GM23338 (cell line): Measurements from ENCODE around the gene CDH4. TPM values are rescaled to one million over a fixed set of nuclear protein-coding genes. Genes with fewer than 3 reads are reported as not detected.

Experiments used
- ATAC-seq: fragments of 200-7000 bp; cut with Tn5 transposase; 3 replicates; pipeline ENCODE4 v1.9.1; 2020
- DNase-seq: peaks from one replicate; pipeline ENCODE4 v3.0.0-alpha.2; 2015; ENCODE audit warnings: low spot score
- H2AFZ ChIP-seq: fragments of 200-600 bp; sonication (generic); 2 replicates; pipeline ENCODE4 v1.8.0; 2016; ENCODE audit warnings: antibody characterized with exemption, mild to moderate bottlenecking, moderate library complexity
- H3F3A ChIP-seq: fragments of 200-600 bp; sonication (generic); replicated peaks from 2 replicates; pipeline ENCODE4 v1.8.0; 2017; ENCODE audit warnings: antibody characterized with exemption, mixed run types, low read depth
- H3K27ac ChIP-seq: fragments of 200-600 bp; sonication (generic); 2 replicates; pipeline ENCODE4 v1.6.1; 2016; ENCODE audit warnings: low read depth
- H3K27me3 ChIP-seq: fragments of 200-600 bp; sonication (generic); 2 replicates; pipeline ENCODE4 v1.8.0; 2016; ENCODE audit warnings: mild to moderate bottlenecking, mixed run types, moderate library complexity; ENCODE audit not compliant: insufficient read depth
- H3K36me3 ChIP-seq: fragments of 200-600 bp; sonication (generic); 2 replicates; pipeline ENCODE4 v1.8.0; 2016; ENCODE audit warnings: mild to moderate bottlenecking; ENCODE audit not compliant: insufficient read depth
- H3K4me1 ChIP-seq: fragments of 200-600 bp; sonication (generic); 2 replicates; pipeline ENCODE4 v1.8.0; 2016; ENCODE audit warnings: mild to moderate bottlenecking, moderate library complexity; ENCODE audit not compliant: insufficient read depth
- H3K4me2 ChIP-seq: fragments of 200-600 bp; sonication (generic); 2 replicates; pipeline ENCODE4 v1.7.1; 2017; ENCODE audit warnings: mixed run types
- H3K4me3 ChIP-seq: fragments of 200-600 bp; sonication (generic); 2 replicates; pipeline ENCODE4 v1.6.1; 2016; ENCODE audit warnings: mixed run types
- H3K79me2 ChIP-seq: fragments of 200-600 bp; sonication (generic); replicated peaks from 2 replicates; pipeline ENCODE4 v1.8.0; 2017; ENCODE audit warnings: mild to moderate bottlenecking; ENCODE audit not compliant: insufficient read depth
- H3K9me2 ChIP-seq: fragments of 200-600 bp; sonication (generic); 2 replicates; pipeline ENCODE4 v1.8.0; 2017; ENCODE audit not compliant: insufficient read depth
- H4K20me1 ChIP-seq: fragments of 200-600 bp; sonication (generic); replicated peaks from 2 replicates; pipeline ENCODE4 v1.8.0; 2017; ENCODE audit warnings: mild to moderate bottlenecking; ENCODE audit not compliant: insufficient read depth
- H3K27ac Mint-ChIP-seq: 2 replicates; pipeline ENCODE4 v1.8.0; 2020; ENCODE audit warnings: inconsistent platforms, mild to moderate bottlenecking, moderate library complexity, mixed read lengths
- H3K27me3 Mint-ChIP-seq: 3 replicates; pipeline ENCODE4 v1.8.0; 2022; ENCODE audit warnings: low read depth, mild to moderate bottlenecking, moderate library complexity, mixed read lengths, inconsistent platforms; ENCODE audit not compliant: insufficient read depth, poor library complexity
- H3K36me3 Mint-ChIP-seq: 3 replicates; pipeline ENCODE4 v1.8.0; 2021; ENCODE audit warnings: low read depth, mild to moderate bottlenecking, inconsistent platforms, moderate library complexity, mixed read lengths
- H3K4me1 Mint-ChIP-seq: 3 replicates; pipeline ENCODE4 v1.8.0; 2020; ENCODE audit warnings: mild to moderate bottlenecking, inconsistent platforms, mixed read lengths
- H3K4me3 Mint-ChIP-seq: 3 replicates; pipeline ENCODE4 v1.8.0; 2021; ENCODE audit warnings: moderate library complexity, mild to moderate bottlenecking, inconsistent platforms, mixed read lengths
- H3K9me3 Mint-ChIP-seq: 3 replicates; pipeline ENCODE4 v1.8.0; 2020; ENCODE audit warnings: moderate library complexity, mild to moderate bottlenecking, inconsistent platforms, mixed read lengths
- CREB1 ChIP-seq: fragments of 250-450 bp; sonication (Bioruptor Pico); IDR thresholded peaks from 2 replicates; pipeline ENCODE4 v1.5.0; 2020; ENCODE audit warnings: low read depth, mild to moderate bottlenecking, moderate library complexity
- CTCF ChIP-seq, 2 experiments: fragments of 200-600 bp in 1 of 2; sonication (generic) in 1 of 2; conservative IDR thresholded peaks; 2 replicates each; pipeline versions ENCODE4 v1.5.1 to v1.6.1; 2016 to 2017; ENCODE audit warnings: antibody characterized with exemption in 2 of 2, low read depth in 2 of 2, mild to moderate bottlenecking in 2 of 2, moderate library complexity in 1 of 2
- ETS1 ChIP-seq: IDR thresholded peaks from 2 replicates; pipeline ENCODE4 v1.6.1; 2016; ENCODE audit warnings: antibody characterized with exemption
- EZH2 ChIP-seq: fragments of 200-600 bp; sonication (generic); IDR thresholded peaks from one replicate; pipeline ENCODE4 v1.8.0; 2017; ENCODE audit warnings: antibody characterized with exemption, mild to moderate bottlenecking, low read depth; ENCODE audit not compliant: unreplicated experiment
- EZH2phosphoT487 ChIP-seq: fragments of 200-600 bp; sonication (generic); IDR thresholded peaks from one replicate; pipeline ENCODE4 v1.8.1; 2018; ENCODE audit warnings: antibody characterized with exemption; ENCODE audit not compliant: unreplicated experiment
- JUNB ChIP-seq: IDR thresholded peaks from one replicate; pipeline ENCODE4 v1.6.1; 2016; ENCODE audit warnings: antibody characterized with exemption; ENCODE audit not compliant: unreplicated experiment
- NANOG ChIP-seq: IDR thresholded peaks from 2 replicates; pipeline ENCODE4 v1.6.1; 2016; ENCODE audit warnings: antibody characterized with exemption, borderline replicate concordance
- POLR2AphosphoS5 ChIP-seq: IDR thresholded peaks from 2 replicates; pipeline ENCODE4 v1.6.1; 2016; ENCODE audit warnings: antibody characterized with exemption, low read depth
- STAT1 ChIP-seq: IDR thresholded peaks from one replicate; pipeline ENCODE4 v1.6.1; 2016; ENCODE audit warnings: antibody characterized with exemption; ENCODE audit not compliant: unreplicated experiment
- ZNF114 ChIP-seq: fragments of 250-450 bp; sonication (Bioruptor Pico); IDR thresholded peaks from 2 replicates; pipeline ENCODE4 v1.5.0; 2020; ENCODE audit warnings: mild to moderate bottlenecking, moderate library complexity
- ZNF331 ChIP-seq: fragments of 250-450 bp; sonication (Bioruptor Pico); IDR thresholded peaks from 2 replicates; pipeline ENCODE4 v1.5.0; 2020; ENCODE audit warnings: low read depth, mild to moderate bottlenecking, moderate library complexity
- polyA plus RNA-seq: library from polyadenylated mRNA; unstranded; fragments of >200 nt; fragmentation: Nextera tagmentation; extraction: Ambion mirVana; gene quantifications from 2 replicates; pipeline ENCODE4 v1.2.1, GENCODE V29; 2016
- total RNA-seq: library from RNA; depleted of rRNA; stranded (reverse); fragments of >200 nt; shearing (Covaris generic); gene quantifications from 2 replicates; pipeline ENCODE4 v1.2.3, GENCODE V29; 2014
- TF ChIP-seq, protein P1 (sequence below): IDR thresholded peaks from one replicate; pipeline ENCODE4 v1.6.1; 2018; ENCODE audit warnings: antibody characterized with exemption; ENCODE audit not compliant: unreplicated experiment
- TF ChIP-seq, protein P2 (sequence below): fragments of 250-450 bp; sonication (Bioruptor Pico); IDR thresholded peaks from 2 replicates; pipeline ENCODE4 v1.5.0; 2020; ENCODE audit warnings: mild to moderate bottlenecking, moderate library complexity

The CDH4 gene
- total and polyA plus RNA-seq, 2 experiments from 2014 or later = 1.2 to 4.2 TPM

- Histone ChIP-seq H3K4me2 (peak overlapping the region; percentile 63), H3K36me3 (no peaks in the 10 kb centered on the region), H2AFZ (peak overlapping the region; percentile 66; the same call in 1 of the 2 replicates), H3K4me1 (peaks cover 8% of the 10 kb centered on the region; the same call in 1 of the 2 replicates), H3K79me2 (no peaks in the 10 kb centered on the region), H3K4me3 (no peak overlapping the region), H3K27ac (0 out of 2 replicates have a peak overlapping the region, but pooled peaks have one; percentile 16), H3K9me2 (no peaks in the 10 kb centered on the region), H3K27me3 (no peaks in the 10 kb centered on the region), H3F3A (no peaks in the 10 kb centered on the region), H4K20me1 (no peaks in the 10 kb centered on the region)
- Mint-ChIP-seq H3K27ac (0 out of 2 replicates have a peak overlapping the region, but pooled peaks have one; percentile 47), H3K4me1 (peaks cover 17% of the 10 kb centered on the region), H3K9me3 (no peaks in the 10 kb centered on the region), H3K27me3 (peaks cover 7% of the 10 kb centered on the region), H3K4me3 (peak overlapping the region; percentile 26; the same call in 1 of the 3 replicates), H3K36me3 (no peaks in the 10 kb centered on the region; the same call in 2 of the 3 replicates)
- ATAC-seq (peak; percentile 61), DNase-seq (peak; percentile 61)
- TF ChIP-seq NANOG (no peak), POLR2AphosphoS5 (no peak), CTCF (conservative IDR thresholded peaks at IDR 0.05; ENCODE audit: low read depth in 2 of 2) (no peak), ZNF331 (CRISPR knock-in tag) (no peak), STAT1 (no peak), JUNB (no peak), EZH2phosphoT487 (no peak), ETS1 (no peak), CREB1 (CRISPR knock-in tag) (no peak), ZNF114 (CRISPR knock-in tag) (no peak), EZH2 (no peak)
- TF ChIP-seq, protein P1, sequence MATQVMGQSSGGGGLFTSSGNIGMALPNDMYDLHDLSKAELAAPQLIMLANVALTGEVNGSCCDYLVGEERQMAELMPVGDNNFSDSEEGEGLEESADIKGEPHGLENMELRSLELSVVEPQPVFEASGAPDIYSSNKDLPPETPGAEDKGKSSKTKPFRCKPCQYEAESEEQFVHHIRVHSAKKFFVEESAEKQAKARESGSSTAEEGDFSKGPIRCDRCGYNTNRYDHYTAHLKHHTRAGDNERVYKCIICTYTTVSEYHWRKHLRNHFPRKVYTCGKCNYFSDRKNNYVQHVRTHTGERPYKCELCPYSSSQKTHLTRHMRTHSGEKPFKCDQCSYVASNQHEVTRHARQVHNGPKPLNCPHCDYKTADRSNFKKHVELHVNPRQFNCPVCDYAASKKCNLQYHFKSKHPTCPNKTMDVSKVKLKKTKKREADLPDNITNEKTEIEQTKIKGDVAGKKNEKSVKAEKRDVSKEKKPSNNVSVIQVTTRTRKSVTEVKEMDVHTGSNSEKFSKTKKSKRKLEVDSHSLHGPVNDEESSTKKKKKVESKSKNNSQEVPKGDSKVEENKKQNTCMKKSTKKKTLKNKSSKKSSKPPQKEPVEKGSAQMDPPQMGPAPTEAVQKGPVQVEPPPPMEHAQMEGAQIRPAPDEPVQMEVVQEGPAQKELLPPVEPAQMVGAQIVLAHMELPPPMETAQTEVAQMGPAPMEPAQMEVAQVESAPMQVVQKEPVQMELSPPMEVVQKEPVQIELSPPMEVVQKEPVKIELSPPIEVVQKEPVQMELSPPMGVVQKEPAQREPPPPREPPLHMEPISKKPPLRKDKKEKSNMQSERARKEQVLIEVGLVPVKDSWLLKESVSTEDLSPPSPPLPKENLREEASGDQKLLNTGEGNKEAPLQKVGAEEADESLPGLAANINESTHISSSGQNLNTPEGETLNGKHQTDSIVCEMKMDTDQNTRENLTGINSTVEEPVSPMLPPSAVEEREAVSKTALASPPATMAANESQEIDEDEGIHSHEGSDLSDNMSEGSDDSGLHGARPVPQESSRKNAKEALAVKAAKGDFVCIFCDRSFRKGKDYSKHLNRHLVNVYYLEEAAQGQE = no peak
- TF ChIP-seq, protein P2, sequence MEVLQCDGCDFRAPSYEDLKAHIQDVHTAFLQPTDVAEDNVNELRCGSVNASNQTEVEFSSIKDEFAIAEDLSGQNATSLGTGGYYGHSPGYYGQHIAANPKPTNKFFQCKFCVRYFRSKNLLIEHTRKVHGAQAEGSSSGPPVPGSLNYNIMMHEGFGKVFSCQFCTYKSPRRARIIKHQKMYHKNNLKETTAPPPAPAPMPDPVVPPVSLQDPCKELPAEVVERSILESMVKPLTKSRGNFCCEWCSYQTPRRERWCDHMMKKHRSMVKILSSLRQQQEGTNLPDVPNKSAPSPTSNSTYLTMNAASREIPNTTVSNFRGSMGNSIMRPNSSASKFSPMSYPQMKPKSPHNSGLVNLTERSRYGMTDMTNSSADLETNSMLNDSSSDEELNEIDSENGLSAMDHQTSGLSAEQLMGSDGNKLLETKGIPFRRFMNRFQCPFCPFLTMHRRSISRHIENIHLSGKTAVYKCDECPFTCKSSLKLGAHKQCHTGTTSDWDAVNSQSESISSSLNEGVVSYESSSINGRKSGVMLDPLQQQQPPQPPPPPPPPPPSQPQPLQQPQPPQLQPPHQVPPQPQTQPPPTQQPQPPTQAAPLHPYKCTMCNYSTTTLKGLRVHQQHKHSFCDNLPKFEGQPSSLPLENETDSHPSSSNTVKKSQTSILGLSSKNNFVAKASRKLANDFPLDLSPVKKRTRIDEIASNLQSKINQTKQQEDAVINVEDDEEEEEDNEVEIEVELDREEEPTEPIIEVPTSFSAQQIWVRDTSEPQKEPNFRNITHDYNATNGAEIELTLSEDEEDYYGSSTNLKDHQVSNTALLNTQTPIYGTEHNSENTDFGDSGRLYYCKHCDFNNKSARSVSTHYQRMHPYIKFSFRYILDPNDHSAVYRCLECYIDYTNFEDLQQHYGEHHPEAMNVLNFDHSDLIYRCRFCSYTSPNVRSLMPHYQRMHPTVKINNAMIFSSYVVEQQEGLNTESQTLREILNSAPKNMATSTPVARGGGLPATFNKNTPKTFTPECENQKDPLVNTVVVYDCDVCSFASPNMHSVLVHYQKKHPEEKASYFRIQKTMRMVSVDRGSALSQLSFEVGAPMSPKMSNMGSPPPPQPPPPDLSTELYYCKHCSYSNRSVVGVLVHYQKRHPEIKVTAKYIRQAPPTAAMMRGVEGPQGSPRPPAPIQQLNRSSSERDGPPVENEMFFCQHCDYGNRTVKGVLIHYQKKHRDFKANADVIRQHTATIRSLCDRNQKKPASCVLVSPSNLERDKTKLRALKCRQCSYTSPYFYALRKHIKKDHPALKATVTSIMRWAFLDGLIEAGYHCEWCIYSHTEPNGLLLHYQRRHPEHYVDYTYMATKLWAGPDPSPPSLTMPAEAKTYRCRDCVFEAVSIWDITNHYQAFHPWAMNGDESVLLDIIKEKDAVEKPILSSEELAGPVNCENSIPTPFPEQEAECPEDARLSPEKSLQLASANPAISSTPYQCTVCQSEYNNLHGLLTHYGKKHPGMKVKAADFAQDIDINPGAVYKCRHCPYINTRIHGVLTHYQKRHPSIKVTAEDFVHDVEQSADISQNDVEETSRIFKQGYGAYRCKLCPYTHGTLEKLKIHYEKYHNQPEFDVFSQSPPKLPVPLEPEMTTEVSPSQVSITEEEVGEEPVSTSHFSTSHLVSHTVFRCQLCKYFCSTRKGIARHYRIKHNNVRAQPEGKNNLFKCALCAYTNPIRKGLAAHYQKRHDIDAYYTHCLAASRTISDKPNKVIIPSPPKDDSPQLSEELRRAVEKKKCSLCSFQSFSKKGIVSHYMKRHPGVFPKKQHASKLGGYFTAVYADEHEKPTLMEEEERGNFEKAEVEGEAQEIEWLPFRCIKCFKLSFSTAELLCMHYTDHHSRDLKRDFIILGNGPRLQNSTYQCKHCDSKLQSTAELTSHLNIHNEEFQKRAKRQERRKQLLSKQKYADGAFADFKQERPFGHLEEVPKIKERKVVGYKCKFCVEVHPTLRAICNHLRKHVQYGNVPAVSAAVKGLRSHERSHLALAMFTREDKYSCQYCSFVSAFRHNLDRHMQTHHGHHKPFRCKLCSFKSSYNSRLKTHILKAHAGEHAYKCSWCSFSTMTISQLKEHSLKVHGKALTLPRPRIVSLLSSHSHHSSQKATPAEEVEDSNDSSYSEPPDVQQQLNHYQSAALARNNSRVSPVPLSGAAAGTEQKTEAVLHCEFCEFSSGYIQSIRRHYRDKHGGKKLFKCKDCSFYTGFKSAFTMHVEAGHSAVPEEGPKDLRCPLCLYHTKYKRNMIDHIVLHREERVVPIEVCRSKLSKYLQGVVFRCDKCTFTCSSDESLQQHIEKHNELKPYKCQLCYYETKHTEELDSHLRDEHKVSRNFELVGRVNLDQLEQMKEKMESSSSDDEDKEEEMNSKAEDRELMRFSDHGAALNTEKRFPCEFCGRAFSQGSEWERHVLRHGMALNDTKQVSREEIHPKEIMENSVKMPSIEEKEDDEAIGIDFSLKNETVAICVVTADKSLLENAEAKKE (CRISPR knock-in tag) = no peak
These were observed 383.8 kb downstream of the CDH4 start for GRCh38 chr20:61635721-61636455.
